K562 (cell line): ENCODE results near the gene IDH3G.

ENCODE experiments used
- CBX5 ChIP-seq: IDR thresholded peaks from 2 replicates; pipeline ENCODE4 v1.6.1; 2014; ENCODE audit warnings: low read depth, borderline replicate concordance
- CLOCK ChIP-seq: fragments of 250-450 bp; sonication (Bioruptor Pico); IDR thresholded peaks from 2 replicates; pipeline ENCODE4 v1.4.0; 2020; ENCODE audit warnings: mild to moderate bottlenecking, moderate library complexity, borderline replicate concordance
- CTCF ChIP-seq, 3 experiments: IDR thresholded peaks in 2 of 3; conservative IDR thresholded peaks in 1 of 3; 2 replicates each; pipeline ENCODE4 v1.5.1; 2011 to 2012; ENCODE audit warnings: low read length in 3 of 3, mild to moderate bottlenecking in 3 of 3, control low read depth in 2 of 3, improper control_type of control experiment in 1 of 3, inconsistent platforms in 1 of 3, low read depth in 1 of 3, mixed read lengths in 1 of 3, moderate library complexity in 1 of 3; ENCODE audit not compliant: insufficient read depth in 2 of 3
- ETV5 ChIP-seq: sonication (generic); formaldehyde crosslinking; IDR thresholded peaks from 2 replicates; pipeline ENCODE4 v1.4.0; 2020; ENCODE audit warnings: low read depth, mild to moderate bottlenecking, missing genetic modification reagents
- PRDM10 ChIP-seq: fragments of 450-650 bp; IDR thresholded peaks from 2 replicates; pipeline ENCODE4 v1.6.1; 2018; ENCODE audit not compliant: partially characterized antibody
- TAF1 ChIP-seq: IDR thresholded peaks from 2 replicates; pipeline ENCODE4 v1.6.1; 2011; ENCODE audit warnings: mild to moderate bottlenecking, low read length, moderate library complexity; ENCODE audit not compliant: insufficient read depth, control insufficient read depth, severe bottlenecking; ENCODE audit errors: extremely low read depth
- ZBTB1 ChIP-seq: sonication (generic); formaldehyde crosslinking; IDR thresholded peaks from 2 replicates; pipeline ENCODE4 v1.8.1; 2023; ENCODE audit warnings: missing genetic modification reagents, low read depth, mild to moderate bottlenecking, borderline replicate concordance
- ZKSCAN1 ChIP-seq: fragments of 150-350 bp; IDR thresholded peaks from 2 replicates; pipeline ENCODE4 v1.6.1; 2016; ENCODE audit warnings: low read depth, low read length
- ZNF280A ChIP-seq: fragments of 450-650 bp; IDR thresholded peaks from 2 replicates; pipeline ENCODE4 v1.6.1; 2018; ENCODE audit warnings: mild to moderate bottlenecking, low read depth; ENCODE audit not compliant: partially characterized antibody

GRCh38 chrX:153829549-153829798, 35.3 kb upstream of the IDH3G start:
- TF ChIP-seq ZKSCAN1 (no peak), PRDM10 (no peak), CTCF (IDR thresholded peaks at IDR 0.05 in 2 of 3, conservative IDR thresholded peaks at IDR 0.05 in 1 of 3; ENCODE audit: insufficient read depth in 2 of 3, low read depth in 1 of 3, low read length in 3 of 3) (no peak), ZNF280A (no peak), ZBTB1 (CRISPR knock-in tag) (no peak), ETV5 (CRISPR knock-in tag) (no peak), CLOCK (CRISPR knock-in tag) (no peak), CBX5 (no peak), TAF1 (no peak)
